Upper lobe of right lung (tissue), 1 donor: ENCODE results near the gene TTLL1. TPM values are rescaled to one million over a fixed set of nuclear protein-coding genes. Genes with fewer than 3 reads are reported as not detected.
A peak's percentile ranks its signal among the peaks of the same experiment; 100 is the strongest.

ENCODE experiments used
- ATAC-seq: fragments of 200-7000 bp; cut with Tn5 transposase; one replicate; pipeline ENCODE4 v1.9.1; 2020; ENCODE audit warnings: mild to moderate bottlenecking, moderate library complexity
- DNase-seq: peaks from one replicate; pipeline ENCODE4 v3.0.0-alpha.2; 2020
- H3K27ac ChIP-seq: fragments of 200-600 bp; one replicate; pipeline ENCODE4 v1.8.0; 2022
- H3K27me3 ChIP-seq: fragments of 200-600 bp; one replicate; pipeline ENCODE4 v1.8.0; 2022; ENCODE audit warnings: mild to moderate bottlenecking
- H3K36me3 ChIP-seq: fragments of 200-600 bp; one replicate; pipeline ENCODE4 v1.8.0; 2022
- H3K4me1 ChIP-seq: fragments of 200-600 bp; one replicate; pipeline ENCODE4 v1.8.0; 2022
- H3K4me3 ChIP-seq: fragments of 200-600 bp; one replicate; pipeline ENCODE4 v1.8.0; 2022; ENCODE audit warnings: mild to moderate bottlenecking
- H3K9me3 ChIP-seq: fragments of 200-600 bp; one replicate; pipeline ENCODE4 v1.8.0; 2022
- intact Hi-C: fragments of 100-400 bp; cut with DNase I; formaldehyde crosslinking; loops from one replicate; pipeline ENCODE4 v1.11.0; 2022
- total RNA-seq: library from RNA; stranded (reverse); fragmentation: NEBNext Ultra II Directional; extraction: Animal tissue kit (Norgen Biotek cat#: 25700); gene quantifications from one replicate; pipeline ENCODE4 v1.2.1, GENCODE V29; 2021
- TF ChIP-seq, protein P1 (sequence below): fragments of 200-600 bp; IDR thresholded peaks from one replicate; pipeline ENCODE4 v1.8.0; 2022; ENCODE audit warnings: antibody characterized with exemption
- donor health status: DM: no; HTN: yes; CAD: no; lungs with severe emphysema.

Gene TTLL1
- total RNA-seq, 1 donor from 2014 or later, result 5.1 TPM

DNA sequence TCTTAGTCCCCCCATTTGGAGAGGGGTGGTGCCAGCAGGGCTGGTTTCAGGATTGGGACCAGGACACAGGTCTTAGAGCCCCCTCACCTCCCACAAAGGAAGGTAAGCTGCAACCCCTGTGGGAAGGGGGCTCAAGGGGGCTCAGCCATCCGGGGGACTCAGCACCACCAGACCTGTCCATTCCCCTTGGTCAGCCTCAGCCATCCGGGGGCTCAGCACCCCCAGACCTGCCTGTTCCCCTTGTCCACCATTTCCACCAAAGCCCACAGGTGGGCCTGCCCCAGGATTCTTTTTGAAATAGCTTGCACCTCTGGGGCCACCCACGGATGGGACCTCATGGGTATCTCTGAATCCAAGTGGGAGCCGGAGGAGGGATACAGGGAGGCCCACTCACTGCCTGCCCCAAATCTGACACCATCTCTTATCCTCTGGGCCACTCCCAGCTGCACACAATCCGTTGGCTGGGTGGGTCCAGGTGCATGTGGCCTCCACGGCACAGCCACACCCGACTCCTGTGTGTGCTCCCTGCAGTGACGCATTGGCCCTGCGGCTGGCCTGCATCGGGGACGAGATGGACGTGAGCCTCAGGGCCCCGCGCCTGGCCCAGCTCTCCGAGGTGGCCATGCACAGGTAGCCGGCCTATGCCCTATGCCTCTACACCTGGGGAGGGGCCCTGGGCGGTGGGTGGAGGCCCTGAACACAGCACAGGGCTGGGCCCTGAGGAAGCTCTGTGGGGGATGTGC is 38.1 kb upstream of the TTLL1 start:
- H3K27me3 ChIP-seq, result no peaks in the 10 kb centered on the region
- H3K36me3 ChIP-seq, result peaks cover 3% of the 10 kb centered on the region
- no peaks in the 10 kb centered on the region for H3K9me3 ChIP-seq
- intact Hi-C loops, result no loop called here
- H3K27ac ChIP-seq, result no peak overlapping the region
- ATAC-seq (no peak), DNase-seq (no peak)
- H3K4me1 ChIP-seq, result peaks cover 9% of the 10 kb centered on the region
- no peak overlapping the region for H3K4me3 ChIP-seq
- TF ChIP-seq, protein P1, sequence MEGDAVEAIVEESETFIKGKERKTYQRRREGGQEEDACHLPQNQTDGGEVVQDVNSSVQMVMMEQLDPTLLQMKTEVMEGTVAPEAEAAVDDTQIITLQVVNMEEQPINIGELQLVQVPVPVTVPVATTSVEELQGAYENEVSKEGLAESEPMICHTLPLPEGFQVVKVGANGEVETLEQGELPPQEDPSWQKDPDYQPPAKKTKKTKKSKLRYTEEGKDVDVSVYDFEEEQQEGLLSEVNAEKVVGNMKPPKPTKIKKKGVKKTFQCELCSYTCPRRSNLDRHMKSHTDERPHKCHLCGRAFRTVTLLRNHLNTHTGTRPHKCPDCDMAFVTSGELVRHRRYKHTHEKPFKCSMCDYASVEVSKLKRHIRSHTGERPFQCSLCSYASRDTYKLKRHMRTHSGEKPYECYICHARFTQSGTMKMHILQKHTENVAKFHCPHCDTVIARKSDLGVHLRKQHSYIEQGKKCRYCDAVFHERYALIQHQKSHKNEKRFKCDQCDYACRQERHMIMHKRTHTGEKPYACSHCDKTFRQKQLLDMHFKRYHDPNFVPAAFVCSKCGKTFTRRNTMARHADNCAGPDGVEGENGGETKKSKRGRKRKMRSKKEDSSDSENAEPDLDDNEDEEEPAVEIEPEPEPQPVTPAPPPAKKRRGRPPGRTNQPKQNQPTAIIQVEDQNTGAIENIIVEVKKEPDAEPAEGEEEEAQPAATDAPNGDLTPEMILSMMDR, result no peak

DNA sequence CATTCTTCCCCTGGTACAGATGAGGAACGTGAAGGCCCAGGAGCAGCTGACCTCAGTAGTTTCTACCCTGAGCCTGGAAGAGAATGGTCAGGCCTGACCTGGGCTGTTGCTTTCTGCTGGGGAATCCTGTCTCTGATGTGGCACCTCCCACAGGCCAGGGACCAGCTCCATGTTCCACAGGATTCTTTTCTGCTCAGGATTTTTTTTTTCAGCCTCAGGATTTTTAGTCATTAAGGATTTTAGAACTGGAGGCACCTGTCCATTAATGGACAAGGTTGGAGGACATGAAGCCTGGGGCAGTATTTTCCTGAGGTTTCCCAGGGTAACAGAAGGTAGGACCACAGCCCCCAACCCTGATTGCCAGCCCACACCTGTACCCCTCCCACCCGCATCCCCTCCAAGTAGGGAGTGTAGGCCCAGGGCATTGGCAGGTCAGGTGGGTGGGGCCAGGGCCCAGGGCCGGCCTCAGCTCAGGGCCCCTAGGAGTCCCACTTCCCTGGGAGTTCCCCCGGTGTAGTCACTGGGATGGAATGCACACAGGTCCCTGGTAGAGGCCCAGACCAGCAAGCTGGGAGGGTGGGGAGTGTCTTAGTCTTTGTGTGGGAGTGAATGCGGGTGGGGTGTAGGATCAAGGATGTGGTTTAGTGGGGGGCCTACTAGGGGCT is 37.4 kb upstream of the TTLL1 start:
- no peak overlapping the region for H3K4me3 ChIP-seq
- intact Hi-C loops, result no loop called here
- H3K27ac ChIP-seq, result no peak overlapping the region
- H3K27me3 ChIP-seq, result no peaks in the 10 kb centered on the region
- ATAC-seq, result peak; percentile 58
- no peaks in the 10 kb centered on the region for H3K36me3 ChIP-seq
- H3K9me3 ChIP-seq, result no peaks in the 10 kb centered on the region
- TF ChIP-seq, protein P1, result no peak
- DNase-seq, result no peak
- peaks cover 9% of the 10 kb centered on the region for H3K4me1 ChIP-seq

DNA sequence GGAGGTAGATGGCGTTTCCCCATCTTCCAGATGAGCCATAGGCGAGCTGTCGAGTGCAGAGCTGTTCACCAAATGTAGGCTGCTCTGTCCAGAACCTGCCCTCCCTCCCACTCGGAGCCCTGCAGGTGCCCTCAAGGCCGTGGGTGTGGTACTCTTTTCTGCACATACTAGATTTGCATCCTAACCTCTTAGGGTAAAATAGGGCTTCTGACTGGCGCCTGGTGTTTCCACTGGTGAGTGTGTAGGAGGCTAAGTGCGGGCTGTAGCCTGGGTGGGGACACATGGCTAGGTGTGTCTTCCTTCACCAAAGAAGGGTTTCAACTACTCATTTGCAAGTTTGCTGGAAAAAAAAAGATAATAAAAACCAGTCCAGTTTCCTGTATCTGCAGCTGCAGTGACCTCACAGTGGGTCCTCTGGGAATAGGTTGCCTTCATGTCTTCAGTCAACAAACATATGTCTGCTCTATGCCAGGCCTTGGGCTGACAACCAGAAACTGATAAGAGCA is 29.8 kb upstream of the TTLL1 start:
- TF ChIP-seq, protein P1, result no peak
- ATAC-seq, result no peak
- Histone ChIP-seq H3K27ac (no peak overlapping the region), H3K36me3 (no peaks in the 10 kb centered on the region), H3K9me3 (no peaks in the 10 kb centered on the region), H3K4me3 (no peak overlapping the region), H3K4me1 (no peaks in the 10 kb centered on the region), H3K27me3 (no peaks in the 10 kb centered on the region)
- DNase-seq, result no peak
- intact Hi-C loops, result no loop called here

DNA sequence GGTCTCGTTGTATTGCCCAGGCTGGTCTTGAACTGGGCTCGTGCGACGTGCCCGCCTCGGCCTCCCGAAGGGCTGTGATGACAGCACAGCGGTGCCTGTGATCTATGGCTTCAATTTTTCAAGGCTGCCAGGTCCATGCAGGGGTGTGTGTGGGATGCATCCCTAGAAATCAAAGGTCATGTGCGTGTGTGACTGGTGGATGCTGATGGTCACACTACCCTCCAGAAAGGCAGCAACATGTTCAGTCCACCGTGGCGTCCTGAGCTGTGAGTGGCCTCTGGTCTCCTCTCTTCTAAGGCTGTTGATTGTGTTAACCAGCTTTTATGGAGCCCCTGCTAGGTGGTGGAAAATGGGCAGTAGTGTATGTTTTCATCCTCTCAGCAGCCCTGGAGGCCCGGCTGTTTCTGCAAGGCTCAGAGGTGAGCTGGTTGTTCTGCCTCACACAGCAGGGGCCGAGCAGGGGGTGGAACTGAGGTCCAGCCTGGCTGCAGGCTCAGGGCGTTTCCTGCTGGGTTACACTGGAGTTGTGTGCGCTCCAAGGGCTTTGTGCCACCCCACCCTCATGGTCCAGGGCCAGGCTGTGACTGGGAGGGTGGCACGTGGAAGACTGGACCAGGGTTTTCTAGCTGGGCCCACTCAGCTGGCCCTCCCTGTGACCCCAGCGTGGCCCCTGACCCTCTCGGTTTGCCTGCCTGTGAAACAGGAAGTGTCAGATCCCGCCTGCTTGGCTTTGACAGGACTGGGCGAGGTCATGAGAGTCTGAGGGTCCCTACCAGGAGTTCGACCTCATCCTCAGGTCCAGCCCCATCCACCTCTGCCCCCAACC is 29.0 kb upstream of the TTLL1 start:
- ATAC-seq, result no peak
- intact Hi-C loops, result no loop called here

DNA sequence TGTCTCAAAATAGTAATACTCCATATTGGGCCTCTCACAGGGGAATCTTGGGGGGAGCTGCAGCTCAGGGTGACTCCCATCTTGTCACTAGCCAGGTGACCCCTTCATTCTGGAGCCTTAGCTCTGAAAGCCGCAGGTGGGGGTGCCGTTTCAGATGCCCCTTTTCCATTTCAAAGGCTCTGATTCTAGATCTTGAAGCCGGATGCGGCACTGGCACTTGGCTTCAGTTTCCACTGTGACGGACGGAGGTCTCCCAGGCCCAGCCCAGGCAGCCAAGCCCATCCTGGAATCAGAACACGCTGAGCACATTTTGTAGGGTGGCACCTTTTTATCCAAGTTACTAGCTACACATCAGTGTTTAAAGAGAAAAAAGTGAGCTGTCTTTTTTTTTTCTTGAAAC is 27.7 kb upstream of the TTLL1 start:
- Histone ChIP-seq H3K36me3 (no peaks in the 10 kb centered on the region), H3K27me3 (peaks cover 10% of the 10 kb centered on the region), H3K9me3 (no peaks in the 10 kb centered on the region), H3K4me3 (no peak overlapping the region), H3K4me1 (no peaks in the 10 kb centered on the region), H3K27ac (no peak overlapping the region)
- ATAC-seq, result no peak
- no peak for DNase-seq
- intact Hi-C loops, result no loop called here
- TF ChIP-seq, protein P1, result no peak

More for the DNA sequence above, 29.0 kb upstream of the TTLL1 start:
- H3K36me3 ChIP-seq, result no peaks in the 10 kb centered on the region
- H3K4me1 ChIP-seq, result no peaks in the 10 kb centered on the region
- H3K9me3 ChIP-seq, result no peaks in the 10 kb centered on the region
- no peak overlapping the region for H3K4me3 ChIP-seq
- TF ChIP-seq, protein P1, result no peak
- no peaks in the 10 kb centered on the region for H3K27me3 ChIP-seq
- H3K27ac ChIP-seq, result no peak overlapping the region
- DNase-seq, result no peak
